Uterus (tissue), 2 donors: ENCODE measurements around the gene EHMT1.

Source experiments
- POLR2A ChIP-seq, 2 donors: fragments of 450-650 bp; IDR thresholded peaks; one replicate each; pipeline ENCODE4 v1.6.1; 2016; ENCODE audit warnings: antibody characterized with exemption in 2 of 2, mild to moderate bottlenecking in 1 of 2, moderate library complexity in 1 of 2
- TF ChIP-seq, protein P1 (sequence below), 4 experiments: fragments of 200-600 bp in 2 of 4; fragments of 450-650 bp in 2 of 4; sonication (generic) in 2 of 4; IDR thresholded peaks; one replicate each; pipeline ENCODE4 v1.5.1; 2016 to 2019; ENCODE audit warnings: antibody characterized with exemption in 4 of 4, mild to moderate bottlenecking in 2 of 4, moderate library complexity in 1 of 4

DNA sequence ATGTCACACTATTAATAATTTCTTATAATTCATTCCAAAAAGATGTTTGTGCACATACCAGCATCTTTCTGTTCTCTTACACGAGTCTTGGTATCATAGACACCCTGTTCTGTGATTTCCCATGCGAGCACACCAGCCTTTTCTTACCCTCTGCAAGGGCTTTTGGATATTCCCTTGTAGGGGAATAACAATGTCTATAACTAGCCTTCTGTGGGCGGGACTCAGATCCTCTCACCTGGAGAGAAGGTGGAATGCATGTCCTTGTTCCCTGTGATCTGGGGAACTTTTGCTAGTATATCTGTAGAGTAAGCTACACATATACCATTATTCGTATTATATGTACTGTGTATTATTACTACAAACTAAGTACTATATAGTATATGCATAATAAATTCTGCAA is 44.8 kb downstream of the EHMT1 start:
- TF ChIP-seq, protein P1, sequence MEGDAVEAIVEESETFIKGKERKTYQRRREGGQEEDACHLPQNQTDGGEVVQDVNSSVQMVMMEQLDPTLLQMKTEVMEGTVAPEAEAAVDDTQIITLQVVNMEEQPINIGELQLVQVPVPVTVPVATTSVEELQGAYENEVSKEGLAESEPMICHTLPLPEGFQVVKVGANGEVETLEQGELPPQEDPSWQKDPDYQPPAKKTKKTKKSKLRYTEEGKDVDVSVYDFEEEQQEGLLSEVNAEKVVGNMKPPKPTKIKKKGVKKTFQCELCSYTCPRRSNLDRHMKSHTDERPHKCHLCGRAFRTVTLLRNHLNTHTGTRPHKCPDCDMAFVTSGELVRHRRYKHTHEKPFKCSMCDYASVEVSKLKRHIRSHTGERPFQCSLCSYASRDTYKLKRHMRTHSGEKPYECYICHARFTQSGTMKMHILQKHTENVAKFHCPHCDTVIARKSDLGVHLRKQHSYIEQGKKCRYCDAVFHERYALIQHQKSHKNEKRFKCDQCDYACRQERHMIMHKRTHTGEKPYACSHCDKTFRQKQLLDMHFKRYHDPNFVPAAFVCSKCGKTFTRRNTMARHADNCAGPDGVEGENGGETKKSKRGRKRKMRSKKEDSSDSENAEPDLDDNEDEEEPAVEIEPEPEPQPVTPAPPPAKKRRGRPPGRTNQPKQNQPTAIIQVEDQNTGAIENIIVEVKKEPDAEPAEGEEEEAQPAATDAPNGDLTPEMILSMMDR (IDR thresholded peaks at IDR 0.05), result no peak
- TF ChIP-seq POLR2A (IDR thresholded peaks at IDR 0.05), result no peak
